Measurements from ENCODE around the gene ACSF2.

The ACSF2 gene

DNA sequence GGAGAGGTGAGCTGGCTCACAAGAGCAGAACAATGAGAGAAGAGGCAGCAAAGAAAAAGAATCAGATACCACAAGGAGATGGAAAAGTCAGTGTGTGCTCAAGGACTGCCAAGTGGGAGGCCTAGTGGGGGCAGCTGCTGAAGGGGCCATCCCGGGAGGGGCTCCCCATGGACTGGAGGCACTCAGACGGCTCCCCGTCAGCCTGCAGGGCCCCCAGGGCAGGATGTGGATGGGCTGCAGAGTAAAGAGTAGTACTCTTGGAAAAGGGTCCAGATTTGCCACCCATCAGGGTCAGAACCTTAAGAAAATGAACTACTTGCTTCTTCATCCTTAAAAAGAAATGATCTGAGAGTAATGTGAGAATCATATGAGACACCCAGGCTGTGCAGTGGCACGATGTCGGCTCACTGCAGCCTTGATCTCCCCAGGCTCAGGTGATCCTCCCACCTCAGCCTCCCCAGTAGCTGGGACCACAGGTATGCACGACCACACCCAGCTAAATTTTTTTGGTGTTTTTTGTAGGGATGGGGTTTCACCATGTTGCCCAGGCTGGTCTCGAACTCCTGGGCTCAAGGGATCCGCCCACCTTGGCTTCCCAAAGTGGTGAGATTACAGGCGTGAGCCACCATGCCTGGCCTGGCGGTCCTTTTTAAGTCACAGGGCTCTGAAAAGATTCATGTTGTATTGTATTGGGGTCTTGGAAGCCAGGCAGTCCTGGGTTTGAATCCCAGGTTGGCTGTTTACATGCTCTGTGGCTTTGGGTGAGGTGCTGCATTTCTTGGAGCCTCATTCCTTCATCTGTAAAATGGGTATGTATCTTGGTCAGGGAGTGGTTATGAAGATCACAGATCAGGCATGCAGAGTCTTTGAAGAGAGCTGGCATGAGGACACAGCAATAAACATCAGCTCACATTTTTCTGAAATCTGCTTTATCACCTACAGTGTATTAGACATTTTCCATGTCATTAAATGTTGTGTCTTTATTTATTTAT lies 15.1 kb downstream of the ACSF2 start:
- DNase-seq: no peak

DNA sequence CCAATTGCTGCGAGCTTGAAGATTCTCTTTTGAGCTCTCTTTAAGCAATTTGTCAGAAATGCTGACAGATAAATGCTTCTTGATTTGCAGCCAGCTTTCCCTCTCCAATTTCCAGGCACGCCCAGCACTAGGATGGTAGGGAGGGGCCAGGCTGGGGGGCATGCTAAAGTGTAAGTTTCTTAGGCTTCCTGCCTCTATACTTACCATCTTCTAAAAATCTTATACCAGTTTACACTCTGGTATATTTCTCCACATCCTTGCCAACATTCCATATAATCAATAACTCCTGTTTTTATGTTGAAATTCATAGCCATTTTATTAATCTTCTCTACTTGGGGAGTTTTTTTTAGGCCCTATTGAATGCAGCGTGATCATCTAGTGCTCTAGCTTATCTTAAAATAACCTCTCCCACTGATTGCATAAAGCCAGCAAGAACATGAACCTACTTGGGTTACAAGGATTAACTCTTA lies 17.5 kb downstream of the ACSF2 start:
- DNase-seq: no peak

DNA sequence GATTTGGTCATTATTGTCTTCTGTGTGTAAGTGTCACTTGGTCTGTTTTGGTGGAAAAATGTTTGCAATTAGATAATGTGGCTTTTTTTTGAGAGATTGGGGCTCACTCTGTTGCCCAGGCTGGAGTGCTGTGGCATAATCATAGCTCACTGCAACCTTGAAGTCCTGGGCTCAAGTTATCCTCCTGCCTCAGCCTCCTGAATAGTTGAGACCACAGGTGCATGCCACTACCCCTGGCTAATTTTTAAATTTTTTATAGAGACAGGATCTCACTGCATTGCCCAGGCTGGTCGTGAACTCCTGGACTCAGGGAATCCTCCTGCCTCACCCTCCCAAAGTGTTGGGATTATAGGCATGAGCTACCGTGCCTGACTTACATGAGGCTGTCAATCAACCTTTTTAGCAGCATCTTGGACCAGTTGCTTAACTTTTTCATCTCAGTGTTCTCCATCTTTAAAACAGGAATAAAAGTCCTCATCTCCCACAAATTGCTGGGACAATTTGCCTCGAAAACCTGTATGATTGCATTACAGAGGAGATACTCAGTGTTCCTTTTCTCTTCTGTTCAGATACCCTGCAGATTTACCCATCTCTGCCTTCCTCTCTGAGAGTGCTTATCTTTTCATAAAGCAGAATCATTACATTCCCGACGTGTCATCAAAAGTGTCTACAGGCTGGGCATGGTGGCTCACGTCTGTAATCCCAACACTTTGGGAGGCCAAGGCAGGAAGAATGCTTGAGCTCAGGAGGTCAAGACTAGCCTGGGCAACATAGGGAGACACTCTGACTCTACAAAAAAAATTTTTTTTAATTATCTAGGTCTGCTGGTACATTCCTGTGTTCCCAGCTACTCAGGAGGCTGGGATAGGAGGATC lies 19.1 kb downstream of the ACSF2 start:
- no peak for DNase-seq

DNA sequence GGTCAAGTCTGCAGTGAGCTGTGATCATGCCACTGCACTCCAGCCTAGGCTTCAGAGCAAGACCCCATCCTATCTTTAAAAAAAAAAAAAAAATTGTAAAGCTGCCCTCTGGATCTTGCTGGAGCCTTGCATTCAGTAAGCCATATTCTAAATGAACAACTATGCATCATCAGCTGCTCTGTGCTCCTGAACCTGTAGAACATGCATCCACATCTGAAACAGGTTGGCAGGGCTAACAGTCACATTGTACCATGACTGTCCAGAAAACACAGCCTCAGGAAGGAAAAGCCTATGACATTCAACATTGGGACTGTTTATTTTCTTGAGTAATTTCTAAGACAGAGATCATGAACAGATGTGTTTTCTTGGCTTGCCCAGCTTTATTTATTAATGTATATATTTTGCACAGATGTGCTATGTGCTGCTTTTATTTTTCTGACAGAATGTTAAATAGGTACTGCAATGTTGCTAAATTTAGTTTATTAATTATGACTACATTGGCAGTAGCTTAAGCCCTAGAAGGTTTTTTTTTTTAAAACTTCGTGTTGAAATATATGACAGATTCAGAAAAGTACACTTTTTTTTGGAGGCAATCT lies 19.8 kb downstream of the ACSF2 start:
- no peak for DNase-seq

DNA sequence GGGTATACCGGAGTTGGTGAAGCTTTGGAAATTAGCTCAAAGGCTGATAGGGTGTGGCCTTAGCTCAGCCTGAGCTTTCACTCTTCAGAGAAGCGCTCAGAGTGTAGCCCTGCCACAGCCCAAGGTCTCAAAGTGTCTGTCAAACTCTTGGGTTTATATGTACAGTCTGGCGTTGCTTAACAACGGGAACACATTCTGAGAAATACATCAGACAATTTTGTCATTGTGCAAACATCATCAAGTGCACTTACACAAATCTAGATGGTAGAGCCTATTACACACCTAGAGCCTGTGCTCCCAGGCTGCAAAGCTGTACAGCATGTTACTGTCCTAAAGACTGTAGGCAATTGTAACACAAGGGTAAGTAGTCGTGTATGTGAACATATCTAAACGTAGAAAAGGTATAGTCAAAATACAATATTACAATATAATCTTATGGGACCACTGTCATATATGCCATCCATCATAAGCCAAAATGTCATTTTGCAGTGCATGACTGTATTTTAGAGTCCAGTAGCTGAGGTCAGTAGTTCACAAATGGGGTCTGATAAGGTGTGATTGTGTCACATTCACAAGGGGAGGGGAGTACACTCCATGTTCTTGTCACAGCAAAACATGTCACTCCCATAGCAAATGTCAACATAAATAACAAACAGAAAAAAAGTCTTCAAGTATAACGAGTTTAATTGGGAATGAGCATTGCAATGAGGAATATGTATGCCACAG lies 22.0 kb downstream of the ACSF2 start:
- no peak for DNase-seq

DNA sequence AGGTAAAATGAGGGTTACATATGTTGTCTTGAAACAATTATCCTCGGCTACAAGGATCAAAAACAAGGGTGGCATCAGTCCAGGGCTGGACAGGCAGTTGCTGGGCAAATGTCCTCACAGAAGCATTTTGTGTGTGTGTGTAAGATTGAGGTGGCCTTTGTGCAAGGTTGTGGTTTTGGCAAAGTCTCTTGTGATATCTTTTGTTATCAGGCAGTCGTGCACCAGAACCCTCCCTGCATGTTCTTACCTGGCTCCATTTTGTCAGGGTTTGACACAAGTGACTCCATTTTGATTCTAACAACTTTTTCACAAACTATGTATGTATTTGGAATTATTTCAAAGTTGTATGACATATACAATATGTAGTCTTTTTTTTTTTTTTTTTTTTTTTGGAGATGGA lies 22.6 kb downstream of the ACSF2 start:
- DNase-seq: no peak

DNA sequence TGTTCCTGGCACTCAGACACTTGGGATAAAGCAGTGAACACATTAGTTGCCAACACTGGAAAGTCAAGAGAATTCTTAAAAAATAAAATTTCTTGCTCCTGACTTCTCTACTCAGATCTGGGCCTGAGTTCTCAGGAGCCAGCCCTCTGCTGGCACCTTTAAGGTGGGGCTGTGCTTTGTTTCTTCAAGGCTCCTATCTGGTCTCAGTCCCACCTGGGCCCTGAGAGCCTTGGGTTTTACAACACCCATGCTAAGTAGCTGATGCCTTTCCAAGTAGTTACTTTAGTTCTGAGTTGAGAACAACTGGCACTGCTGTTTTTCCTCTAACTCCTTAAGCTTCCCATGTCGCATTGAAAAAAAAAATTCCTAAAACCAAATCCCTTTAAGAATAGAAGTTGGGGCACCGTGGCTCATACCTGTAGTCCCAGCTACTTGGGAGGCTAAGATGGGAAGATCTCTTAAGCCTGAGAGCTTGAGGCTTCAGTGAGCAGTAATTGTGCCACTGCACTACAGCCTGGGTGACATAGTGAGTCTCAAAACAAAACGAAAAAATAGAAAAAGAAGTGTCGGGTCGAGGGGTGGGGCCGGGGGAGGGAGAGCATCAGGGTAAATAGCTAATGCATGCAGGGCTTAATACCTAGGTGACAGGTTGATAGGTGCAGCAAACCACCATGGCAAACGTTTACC lies 26.1 kb downstream of the ACSF2 start:
- no peak for DNase-seq

DNA sequence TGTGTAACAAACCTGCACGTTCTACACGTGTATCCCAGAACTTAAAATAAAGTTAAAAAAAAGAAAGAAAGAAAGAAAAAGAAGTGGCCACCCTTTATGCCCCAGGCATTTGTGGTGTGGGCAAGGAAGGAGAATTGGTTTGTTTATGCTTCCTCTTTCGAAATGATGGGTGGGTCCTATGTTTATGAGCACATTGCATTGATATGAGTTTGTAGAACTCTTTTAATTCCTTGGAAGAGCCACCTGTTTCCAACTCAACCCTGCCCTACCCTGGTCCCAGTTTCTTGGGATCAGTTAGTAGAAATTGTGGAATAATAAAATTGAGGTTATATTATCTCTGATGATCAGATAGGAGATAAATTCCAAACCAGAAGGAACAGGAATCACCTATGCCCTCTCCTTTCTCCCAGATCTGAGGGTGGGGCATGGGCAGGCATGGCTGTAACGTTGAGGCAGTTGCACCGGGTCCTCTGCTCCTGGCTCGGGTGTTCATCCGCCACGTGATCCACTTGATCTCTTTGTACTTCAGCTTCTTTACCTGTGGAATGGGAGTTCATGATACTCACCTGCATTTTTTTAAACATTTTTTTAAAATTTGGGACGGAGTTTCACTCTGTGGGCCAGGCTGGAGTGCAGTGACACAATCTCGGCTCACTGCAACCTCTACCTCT lies 26.7 kb downstream of the ACSF2 start:
- DNase-seq: no peak

DNA sequence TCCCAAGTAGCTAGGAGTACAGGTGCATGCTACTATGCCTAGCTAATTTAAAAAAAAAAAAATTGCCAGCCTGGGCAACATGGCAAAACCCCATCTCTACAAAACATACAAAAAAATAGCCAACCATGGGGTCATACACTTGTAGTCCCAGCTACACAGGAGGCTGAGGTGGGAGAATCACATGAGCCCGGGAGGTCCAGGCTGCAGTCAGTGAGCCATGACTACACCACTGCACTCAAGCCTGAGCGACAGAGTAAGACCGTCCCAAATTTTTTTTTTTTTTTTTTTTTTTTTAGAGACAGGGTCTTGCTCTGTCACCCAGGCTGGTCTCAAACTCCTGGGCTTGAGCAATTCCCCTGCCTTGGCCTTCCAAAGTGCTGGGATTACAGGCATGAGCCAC lies 27.9 kb downstream of the ACSF2 start:
- DNase-seq: no peak

DNA sequence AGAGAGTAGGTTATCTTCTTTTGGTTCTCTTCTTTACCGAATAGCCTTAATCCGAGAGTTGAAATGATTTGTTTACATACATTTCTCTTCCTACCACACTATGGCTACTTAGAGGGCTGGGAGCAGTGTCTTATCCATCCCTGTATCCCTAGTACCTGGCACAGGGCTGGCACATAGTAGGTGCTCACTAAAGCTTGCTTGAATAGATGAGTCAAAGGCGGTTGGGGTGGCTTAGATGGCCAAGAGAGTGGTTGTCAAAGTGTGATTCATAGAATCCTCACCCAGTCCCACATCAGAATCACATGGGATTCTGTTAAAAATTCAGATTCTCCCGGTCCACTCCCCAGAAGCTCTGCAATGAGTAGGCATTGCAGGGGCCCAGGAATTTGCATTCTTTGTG lies 31.6 kb downstream of the ACSF2 start:
- DNase-seq: no peak

DNA sequence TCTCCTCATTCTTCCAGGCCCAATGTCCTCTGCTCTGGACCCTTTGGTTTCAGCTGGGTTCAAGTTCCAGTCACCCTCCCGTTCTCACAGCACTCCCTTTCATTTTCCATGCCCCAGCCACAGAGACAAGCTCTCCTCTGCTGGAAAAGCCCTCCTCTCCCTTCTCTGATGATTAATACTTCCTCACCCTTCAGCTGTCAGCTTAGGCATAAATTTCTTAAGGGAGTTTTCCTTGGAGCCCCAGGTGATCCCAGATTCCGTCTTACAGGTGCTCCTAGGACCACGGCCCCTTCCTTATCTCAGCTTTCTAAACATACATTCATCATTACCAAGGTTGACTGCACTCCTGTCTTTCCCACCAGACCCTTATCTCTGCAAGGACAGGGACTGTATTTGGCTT lies 32.3 kb downstream of the ACSF2 start:
- DNase-seq: no peak

DNA sequence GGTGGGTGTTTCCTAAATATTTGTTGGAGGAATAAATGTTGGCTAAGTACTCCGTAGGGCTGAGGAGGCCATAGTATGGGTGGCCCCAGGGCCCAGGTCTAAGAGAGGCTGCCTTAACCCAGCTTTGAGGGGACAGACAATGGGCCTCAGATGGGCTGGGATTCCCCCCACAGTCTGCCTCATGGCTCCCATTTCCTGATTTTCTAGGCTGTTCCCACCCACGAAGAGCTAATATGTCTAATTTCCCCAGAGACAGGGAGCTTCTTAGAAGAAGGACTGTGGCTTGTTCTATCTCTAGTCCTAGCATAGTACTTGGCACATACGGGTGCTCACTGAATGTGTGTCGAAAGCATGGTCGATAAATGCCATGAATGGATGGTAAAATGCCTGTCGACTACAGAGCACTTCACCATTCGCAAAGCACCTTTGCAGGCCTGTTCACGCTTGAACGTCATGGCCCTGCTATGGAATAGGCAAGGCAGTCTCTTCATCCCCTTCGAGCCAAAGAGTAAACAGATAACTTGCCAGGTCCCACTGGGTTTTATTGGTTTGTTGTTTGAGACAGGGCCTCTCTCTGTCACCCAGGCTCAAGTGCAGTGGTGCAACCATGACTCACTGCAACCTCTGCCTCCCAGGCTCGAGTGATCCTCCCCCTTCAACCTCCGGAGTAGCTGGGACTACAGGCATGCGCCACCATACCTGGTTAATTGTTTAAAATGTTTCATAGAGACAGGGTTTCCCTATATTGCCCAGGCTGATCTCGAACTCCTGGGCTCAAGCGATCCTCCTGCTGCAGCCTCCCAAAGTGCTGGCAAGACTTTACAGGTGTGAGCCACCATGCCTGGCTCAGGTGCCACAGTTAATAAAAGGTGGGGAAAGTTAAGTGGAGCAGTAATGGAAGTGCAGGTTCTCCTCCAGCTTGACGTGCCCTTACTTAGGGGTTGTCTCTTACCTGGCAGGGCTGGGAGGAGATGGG lies 33.0 kb downstream of the ACSF2 start:
- no peak for DNase-seq

DNA sequence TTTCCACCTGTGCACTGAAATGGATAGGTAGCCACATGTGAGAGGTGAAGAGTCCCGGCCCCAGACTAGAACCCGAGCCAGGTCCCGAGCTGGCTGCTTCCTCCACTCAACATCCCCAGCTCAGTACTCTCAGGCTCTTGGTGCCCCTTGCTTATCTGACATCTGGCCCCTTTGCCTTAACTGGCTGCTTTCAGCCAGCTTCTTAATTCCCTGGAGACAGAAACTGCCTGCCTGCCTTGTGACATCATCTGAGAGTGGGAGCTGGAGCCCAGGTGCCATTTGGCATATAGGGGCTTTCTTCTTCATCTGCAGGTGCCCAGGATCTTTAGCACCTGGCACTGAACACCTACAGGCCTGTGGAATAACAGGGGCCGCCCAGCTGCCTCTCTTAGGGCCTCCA lies 33.7 kb downstream of the ACSF2 start:
- no peak for DNase-seq

DNA sequence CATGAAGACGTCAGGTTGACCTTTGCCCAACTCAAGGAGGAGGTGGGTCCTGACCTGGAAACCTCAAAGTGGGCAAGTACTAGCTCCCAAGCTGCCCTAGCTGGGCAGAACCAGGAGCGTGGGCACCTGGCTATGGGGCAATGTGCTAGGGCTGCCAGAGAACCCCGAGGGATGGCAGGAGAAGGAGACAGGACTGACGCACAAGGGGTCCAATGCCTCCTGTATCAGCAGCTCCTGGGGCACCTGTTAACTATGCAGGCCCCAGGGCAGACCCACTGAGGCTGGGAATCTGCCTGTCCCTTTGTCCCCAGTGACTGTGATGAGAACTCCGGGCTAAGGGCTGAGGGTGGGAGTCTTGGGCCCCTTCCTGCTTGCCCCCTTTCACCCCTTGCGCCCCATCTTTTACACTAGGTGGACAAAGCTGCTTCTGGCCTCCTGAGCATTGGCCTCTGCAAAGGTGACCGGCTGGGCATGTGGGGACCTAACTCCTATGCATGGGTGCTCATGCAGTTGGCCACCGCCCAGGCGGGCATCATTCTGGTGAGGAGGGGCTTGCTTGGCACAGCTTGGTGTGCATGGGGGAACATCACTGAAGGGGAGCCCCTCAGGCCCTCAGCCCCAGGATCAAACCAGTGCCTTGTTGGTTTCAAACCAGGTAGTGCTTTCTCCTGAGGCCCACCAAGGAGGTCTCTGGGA lies 35.0 kb downstream of the ACSF2 start:
- no peak for DNase-seq

DNA sequence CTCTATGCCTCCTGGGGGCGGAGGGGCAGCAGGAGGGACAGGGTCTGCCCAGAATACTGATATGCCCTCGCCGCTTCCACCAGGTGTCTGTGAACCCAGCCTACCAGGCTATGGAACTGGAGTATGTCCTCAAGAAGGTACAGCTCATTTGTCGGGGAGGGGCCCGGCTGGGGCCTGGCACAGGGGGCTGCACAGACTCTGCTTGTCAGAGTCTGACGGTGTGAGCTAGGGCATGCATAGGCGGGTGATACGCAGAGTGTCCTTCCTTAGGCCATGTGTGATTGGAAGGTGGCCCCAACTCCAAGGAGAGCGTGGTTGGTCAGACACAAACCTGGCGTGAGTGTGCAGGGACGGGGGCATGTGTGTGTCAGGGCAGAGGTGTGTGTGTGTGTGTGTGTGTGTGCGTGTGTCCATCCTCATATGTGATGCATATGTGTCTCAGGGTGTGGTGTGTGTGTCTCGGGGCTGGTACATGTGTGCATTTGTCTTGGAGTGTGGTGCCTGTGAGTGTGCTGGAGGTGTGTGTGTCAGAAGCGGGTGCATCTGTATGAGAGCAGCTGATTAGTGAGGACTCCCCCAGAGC lies 35.6 kb downstream of the ACSF2 start:
- no peak for DNase-seq

DNA sequence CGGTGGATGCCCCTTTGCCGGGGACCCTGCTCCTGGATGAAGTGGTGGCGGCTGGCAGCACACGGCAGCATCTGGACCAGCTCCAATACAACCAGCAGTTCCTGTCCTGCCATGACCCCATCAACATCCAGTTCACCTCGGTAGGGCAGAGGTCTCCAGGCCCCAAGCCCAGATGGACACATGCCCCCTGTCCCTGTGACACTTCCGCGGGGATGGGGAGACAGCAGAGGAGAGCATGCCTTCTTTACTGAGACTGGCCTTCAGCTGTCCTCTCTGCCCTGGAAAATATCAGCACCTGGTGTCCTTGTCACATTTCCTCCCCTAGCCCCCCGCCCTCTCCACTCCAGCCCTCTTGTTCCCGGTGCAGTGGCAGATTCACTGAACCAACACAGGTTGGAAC lies 36.4 kb downstream of the ACSF2 start:
- DNase-seq: no peak

DNA sequence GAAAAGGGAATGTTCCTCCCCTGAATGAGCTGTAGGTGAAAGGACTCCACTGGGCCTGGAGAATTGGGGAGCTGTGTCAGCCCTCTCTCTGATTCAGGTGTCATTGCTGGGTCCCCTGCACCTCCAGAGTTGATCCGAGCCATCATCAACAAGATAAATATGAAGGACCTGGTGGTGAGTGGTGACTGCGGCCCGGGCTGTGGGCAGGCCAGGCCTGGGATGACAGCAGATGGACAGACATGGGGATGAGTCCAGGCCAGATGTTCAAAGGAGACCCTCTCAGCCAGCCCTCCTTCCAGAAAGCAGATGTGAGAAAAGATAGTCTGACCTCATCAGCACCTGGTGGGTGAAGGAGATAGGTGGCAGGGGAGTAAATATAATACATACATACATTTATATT lies 38.1 kb downstream of the ACSF2 start:
- DNase-seq: no peak

DNA sequence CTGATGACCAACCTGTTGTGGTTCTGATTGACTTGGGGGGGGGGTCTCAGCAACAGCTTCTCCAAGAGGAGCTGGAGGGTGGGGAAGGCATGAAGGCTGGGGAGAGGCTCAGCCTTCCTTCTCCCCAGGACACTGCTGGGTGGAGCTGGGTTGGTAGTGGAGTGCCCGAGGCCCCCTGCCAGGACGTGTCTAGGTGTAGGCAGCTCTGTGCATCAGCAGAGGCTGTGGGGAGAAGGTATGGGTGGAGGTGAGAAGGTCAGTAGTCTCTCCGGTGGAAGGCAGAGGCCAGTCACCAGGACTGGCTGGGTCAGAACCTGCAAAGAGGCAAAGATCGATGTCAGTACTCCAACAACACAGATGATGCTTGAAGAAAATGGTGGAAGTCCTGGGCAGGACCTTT lies 38.7 kb downstream of the ACSF2 start:
- DNase-seq: no peak

DNA sequence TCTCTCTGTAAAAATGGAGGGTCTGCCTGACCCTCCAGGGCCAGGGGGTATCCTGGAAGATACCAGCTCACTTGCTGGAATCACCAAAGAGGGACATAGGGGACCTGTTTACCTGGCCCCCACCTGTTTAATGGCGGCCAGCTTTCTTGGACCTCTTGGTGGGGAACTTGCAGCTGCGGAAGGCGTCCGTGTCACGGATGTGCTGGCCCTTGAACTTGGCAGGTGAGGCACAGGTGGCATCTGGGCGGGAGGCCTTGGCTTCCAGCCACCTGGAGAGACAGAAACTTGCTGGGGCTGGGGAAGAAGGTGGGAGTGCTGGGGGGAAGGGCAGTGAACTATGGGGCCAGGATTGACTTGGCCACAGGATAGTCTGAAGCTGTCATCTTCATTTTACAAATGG lies 39.2 kb downstream of the ACSF2 start:
- no peak for DNase-seq

Measured in activated naive CD4-positive, alpha-beta T cell (primary cell).